Osteoblast (primary cell): ENCODE measurements around the gene ZC3HAV1. TPM values are rescaled to one million over a fixed set of nuclear protein-coding genes. Genes with fewer than 3 reads are reported as not detected.

Experiments
- DNase-seq: peaks from one replicate; pipeline ENCODE4 v3.0.0; 2011; ENCODE audit warnings: low spot score, mixed read lengths; ENCODE audit not compliant: insufficient read length; ENCODE audit errors: missing footprints
- H2AFZ ChIP-seq: 2 replicates; pipeline ENCODE4 v1.6.0; 2011; ENCODE audit warnings: mild to moderate bottlenecking, low read length
- H3K27ac ChIP-seq: 2 replicates; pipeline ENCODE4 v1.5.1; 2011; ENCODE audit warnings: mild to moderate bottlenecking, low read depth, low read length, moderate library complexity
- H3K27me3 ChIP-seq: 2 replicates; pipeline ENCODE4 v1.6.0; 2012; ENCODE audit warnings: mild to moderate bottlenecking, control low read depth, inconsistent platforms, low read length, moderate library complexity; ENCODE audit not compliant: insufficient read depth
- H3K36me3 ChIP-seq: 2 replicates; pipeline ENCODE4 v1.5.1; 2011; ENCODE audit warnings: mild to moderate bottlenecking, low read length, control low read depth, moderate library complexity; ENCODE audit not compliant: insufficient read depth
- H3K4me1 ChIP-seq: 2 replicates; pipeline ENCODE4 v1.5.1; 2011; ENCODE audit warnings: mild to moderate bottlenecking, low read length, control low read depth, moderate library complexity; ENCODE audit not compliant: insufficient read depth
- H3K4me2 ChIP-seq: 2 replicates; pipeline ENCODE4 v1.6.0; 2011; ENCODE audit warnings: mild to moderate bottlenecking, low read length; ENCODE audit not compliant: insufficient read depth
- H3K4me3 ChIP-seq: fragments of 200-600 bp; sonication (generic); 3 replicates; pipeline ENCODE4 v1.5.1; 2012; ENCODE audit warnings: mild to moderate bottlenecking, low read length, inconsistent platforms; ENCODE audit not compliant: insufficient read depth
- H3K79me2 ChIP-seq: 2 replicates; pipeline ENCODE4 v1.6.0; 2012; ENCODE audit warnings: mild to moderate bottlenecking, low read length, control low read depth, inconsistent platforms; ENCODE audit not compliant: insufficient read depth
- H3K9me3 ChIP-seq: 2 replicates; pipeline ENCODE4 v1.5.1; 2011; ENCODE audit warnings: low read depth, low read length, control low read depth
- H4K20me1 ChIP-seq: 2 replicates; pipeline ENCODE4 v1.6.0; 2012; ENCODE audit warnings: mild to moderate bottlenecking, low read length, control low read depth; ENCODE audit not compliant: insufficient read depth
- total RNA-seq: library from RNA; depleted of rRNA; stranded (reverse); fragments of >200 nt; gene quantifications from 2 replicates; pipeline ENCODE4 v1.2.3, GENCODE V29; 2012
- TF ChIP-seq, protein P1 (sequence below): IDR thresholded peaks from 2 replicates; pipeline ENCODE4 v1.5.1; 2011; ENCODE audit warnings: mild to moderate bottlenecking, low read depth, low read length, moderate library complexity; ENCODE audit errors: extremely low read depth

ZC3HAV1 gene
- total RNA-seq, 1 donor: 44.5 TPM

DNA sequence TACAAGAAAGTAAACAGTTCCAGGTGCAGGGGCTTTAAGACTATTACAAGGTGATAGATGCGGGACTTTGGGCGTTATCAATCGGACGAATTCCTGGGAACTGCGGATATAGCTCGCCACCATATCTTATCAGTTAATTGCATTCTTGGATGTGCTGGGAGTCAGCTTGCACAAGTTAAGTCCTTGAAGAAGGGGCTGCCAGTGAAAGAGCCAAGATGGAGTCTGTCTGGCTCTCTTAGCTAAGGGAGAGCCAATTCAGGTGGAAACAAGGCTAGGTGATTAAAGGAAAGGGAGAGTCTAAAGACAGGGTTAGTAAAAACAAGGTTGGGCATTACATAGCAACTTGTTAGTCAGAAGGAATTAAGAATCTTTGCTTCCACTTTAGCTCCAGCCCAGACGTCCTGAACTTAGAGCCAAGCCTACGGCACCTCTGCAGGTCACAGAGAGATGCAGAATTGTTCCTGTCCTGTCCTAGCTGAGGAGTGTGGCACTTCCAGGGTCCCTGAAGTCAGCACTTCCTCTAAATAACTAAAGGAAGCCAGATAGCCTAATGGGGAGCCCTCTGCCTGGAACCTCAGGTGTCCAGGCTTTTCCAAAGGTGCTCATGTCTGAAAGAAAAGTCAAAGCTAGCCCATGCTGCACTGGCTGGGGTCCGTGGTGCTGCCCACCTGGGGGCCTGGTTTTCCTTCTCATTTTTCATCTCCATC lies 17.3 kb downstream of the ZC3HAV1 start:
- Histone ChIP-seq H3K36me3 (peaks cover 17% of the 10 kb centered on the region), H3K27me3 (no peaks in the 10 kb centered on the region), H3K79me2 (peaks cover 59% of the 10 kb centered on the region), H3K4me2 (no peak overlapping the region), H3K9me3 (no peaks in the 10 kb centered on the region), H4K20me1 (peaks cover 5% of the 10 kb centered on the region), H3K4me3 (no peak overlapping the region), H3K27ac (no peak overlapping the region), H2AFZ (no peak overlapping the region), H3K4me1 (peaks cover 17% of the 10 kb centered on the region)
- TF ChIP-seq, protein P1, sequence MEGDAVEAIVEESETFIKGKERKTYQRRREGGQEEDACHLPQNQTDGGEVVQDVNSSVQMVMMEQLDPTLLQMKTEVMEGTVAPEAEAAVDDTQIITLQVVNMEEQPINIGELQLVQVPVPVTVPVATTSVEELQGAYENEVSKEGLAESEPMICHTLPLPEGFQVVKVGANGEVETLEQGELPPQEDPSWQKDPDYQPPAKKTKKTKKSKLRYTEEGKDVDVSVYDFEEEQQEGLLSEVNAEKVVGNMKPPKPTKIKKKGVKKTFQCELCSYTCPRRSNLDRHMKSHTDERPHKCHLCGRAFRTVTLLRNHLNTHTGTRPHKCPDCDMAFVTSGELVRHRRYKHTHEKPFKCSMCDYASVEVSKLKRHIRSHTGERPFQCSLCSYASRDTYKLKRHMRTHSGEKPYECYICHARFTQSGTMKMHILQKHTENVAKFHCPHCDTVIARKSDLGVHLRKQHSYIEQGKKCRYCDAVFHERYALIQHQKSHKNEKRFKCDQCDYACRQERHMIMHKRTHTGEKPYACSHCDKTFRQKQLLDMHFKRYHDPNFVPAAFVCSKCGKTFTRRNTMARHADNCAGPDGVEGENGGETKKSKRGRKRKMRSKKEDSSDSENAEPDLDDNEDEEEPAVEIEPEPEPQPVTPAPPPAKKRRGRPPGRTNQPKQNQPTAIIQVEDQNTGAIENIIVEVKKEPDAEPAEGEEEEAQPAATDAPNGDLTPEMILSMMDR: no peak
- no peak for DNase-seq

DNA sequence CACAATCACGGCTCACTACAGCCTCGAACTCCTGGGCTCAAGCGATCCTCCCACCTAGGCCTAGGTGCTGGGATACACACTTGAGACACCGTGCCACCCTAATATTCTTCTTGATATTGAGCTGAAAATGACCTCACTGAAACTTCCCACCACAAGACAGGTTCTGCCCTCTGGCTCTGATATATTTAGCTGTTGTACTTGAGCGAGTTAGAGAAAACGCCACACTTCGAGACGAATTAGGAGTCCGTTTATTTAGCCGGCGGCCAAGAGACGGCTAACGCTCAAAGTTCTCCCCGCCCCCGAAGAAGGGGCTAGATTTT lies 17.9 kb downstream of the ZC3HAV1 start:
- H3K4me1 ChIP-seq: peaks cover 17% of the 10 kb centered on the region
- no peak overlapping the region for H3K4me3 ChIP-seq
- TF ChIP-seq, protein P1: no peak
- no peak overlapping the region for H2AFZ ChIP-seq
- H3K27me3 ChIP-seq: no peaks in the 10 kb centered on the region
- H4K20me1 ChIP-seq: peaks cover 5% of the 10 kb centered on the region
- no peak overlapping the region for H3K4me2 ChIP-seq
- H3K27ac ChIP-seq: no peak overlapping the region
- peaks cover 23% of the 10 kb centered on the region for H3K36me3 ChIP-seq
- no peaks in the 10 kb centered on the region for H3K9me3 ChIP-seq
- peak; percentile 19 for DNase-seq
- peaks cover 57% of the 10 kb centered on the region for H3K79me2 ChIP-seq

DNA sequence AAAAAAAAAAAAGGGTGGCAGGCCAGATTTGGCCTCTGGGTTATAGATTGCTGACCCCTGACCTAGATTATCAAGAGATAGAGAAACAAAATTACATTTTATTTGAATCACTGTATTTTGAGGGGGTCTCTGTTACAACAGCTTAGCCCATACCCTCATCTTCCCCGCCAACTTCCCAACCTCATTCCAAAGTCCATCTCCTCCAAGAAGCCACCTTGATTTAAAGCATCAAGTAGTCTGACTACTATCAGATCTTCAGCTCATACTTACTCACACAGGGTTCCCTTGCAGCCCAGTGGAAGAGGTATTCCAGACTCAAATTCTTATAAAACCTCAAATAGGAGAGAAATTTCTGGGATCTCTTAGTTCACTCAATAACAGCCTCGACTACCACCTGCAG lies 20.4 kb downstream of the ZC3HAV1 start:
- DNase-seq: no peak
- H4K20me1 ChIP-seq: peaks cover 11% of the 10 kb centered on the region
- H3K36me3 ChIP-seq: peaks cover 40% of the 10 kb centered on the region
- no peak overlapping the region for H3K4me2 ChIP-seq
- H3K4me1 ChIP-seq: peaks cover 1% of the 10 kb centered on the region
- no peak overlapping the region for H3K27ac ChIP-seq
- no peaks in the 10 kb centered on the region for H3K27me3 ChIP-seq
- TF ChIP-seq, protein P1: no peak
- peaks cover 43% of the 10 kb centered on the region for H3K79me2 ChIP-seq
- H2AFZ ChIP-seq: no peak overlapping the region
- H3K4me3 ChIP-seq: no peak overlapping the region
- no peaks in the 10 kb centered on the region for H3K9me3 ChIP-seq

DNA sequence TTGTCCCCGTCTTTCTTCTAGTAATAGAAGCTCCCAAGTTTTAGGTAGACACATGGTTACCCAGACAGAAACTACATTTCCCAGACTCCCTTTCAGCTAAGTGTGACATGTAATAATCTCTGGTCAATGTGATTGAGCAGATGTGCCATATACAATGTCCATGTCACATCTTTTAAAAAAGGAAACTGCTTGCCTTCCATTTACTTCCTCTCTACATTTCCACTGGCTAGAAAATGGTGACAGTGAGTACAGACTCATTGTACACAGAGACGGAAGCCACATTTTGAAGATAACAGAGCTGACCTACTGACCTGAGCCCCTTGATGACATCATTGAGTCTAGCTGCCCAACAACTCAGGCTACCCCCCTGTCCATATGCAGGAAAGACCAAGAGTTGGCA lies 21.3 kb downstream of the ZC3HAV1 start:
- no peaks in the 10 kb centered on the region for H3K4me1 ChIP-seq
- H3K27ac ChIP-seq: no peak overlapping the region
- H3K79me2 ChIP-seq: peaks cover 36% of the 10 kb centered on the region
- H4K20me1 ChIP-seq: peaks cover 11% of the 10 kb centered on the region
- TF ChIP-seq, protein P1: no peak
- H3K27me3 ChIP-seq: no peaks in the 10 kb centered on the region
- peaks cover 47% of the 10 kb centered on the region for H3K36me3 ChIP-seq
- no peak for DNase-seq
- H2AFZ ChIP-seq: no peak overlapping the region
- no peak overlapping the region for H3K4me2 ChIP-seq
- H3K4me3 ChIP-seq: no peak overlapping the region
- H3K9me3 ChIP-seq: no peaks in the 10 kb centered on the region
